K562 (cell line): ENCODE data around the gene KRTAP10-12.

Source experiments
- E2F4 ChIP-seq: sonication (generic); formaldehyde crosslinking; IDR thresholded peaks from 2 replicates; pipeline ENCODE4 v1.8.0; 2022; ENCODE audit warnings: mild to moderate bottlenecking, low read depth, missing genetic modification reagents
- E2F6 ChIP-seq, 2 experiments: IDR thresholded peaks; 2 replicates each; pipeline ENCODE4 v1.6.1; 2011; ENCODE audit warnings: borderline replicate concordance in 1 of 2, control low read depth in 1 of 2, low read depth in 1 of 2, low read length in 1 of 2, mild to moderate bottlenecking in 1 of 2, mixed read lengths in 1 of 2, moderate library complexity in 1 of 2; ENCODE audit not compliant: insufficient read depth in 1 of 2, insufficient read length in 1 of 2, poor library complexity in 1 of 2, severe bottlenecking in 1 of 2; ENCODE audit errors: extremely low read depth in 1 of 2
- ELK1 ChIP-seq: sonication (generic); formaldehyde crosslinking; IDR thresholded peaks from 2 replicates; pipeline ENCODE4 v1.8.1; 2022; ENCODE audit warnings: missing genetic modification reagents
- NFYB ChIP-seq: IDR thresholded peaks from 2 replicates; pipeline ENCODE4 v1.6.1; 2011; ENCODE audit warnings: mild to moderate bottlenecking, moderate library complexity; ENCODE audit not compliant: insufficient read length; ENCODE audit errors: extremely low read depth

GRCh38 chr21:44724926-44725325 lies 28.0 kb downstream of the KRTAP10-12 start:
- TF ChIP-seq ELK1 (CRISPR knock-in tag) = no peak
- TF ChIP-seq E2F6 (IDR thresholded peaks at IDR 0.05; ENCODE audit: borderline replicate concordance in 1 of 2, extremely low read depth in 1 of 2, insufficient read depth in 1 of 2, insufficient read length in 1 of 2, low read depth in 1 of 2, low read length in 1 of 2, poor library complexity in 1 of 2, severe bottlenecking in 1 of 2) = no peak
- TF ChIP-seq E2F4 (CRISPR knock-in tag) = no peak
- no peak for TF ChIP-seq NFYB
